Left ventricle myocardium inferior (tissue), 1 donor: ENCODE data around the gene GAK. TPM values are rescaled to one million over a fixed set of nuclear protein-coding genes. Genes with fewer than 3 reads are reported as not detected.

Source experiments
- DNase-seq: peaks from one replicate; pipeline ENCODE4 v3.0.0-alpha.2; 2020
- H3K27ac ChIP-seq: fragments of 200-600 bp; replicated peaks from 2 replicates; pipeline ENCODE4 v1.8.0; 2021
- H3K27me3 ChIP-seq: fragments of 200-600 bp; 2 replicates; pipeline ENCODE4 v1.8.0; 2021; ENCODE audit warnings: low read depth
- H3K36me3 ChIP-seq: fragments of 200-600 bp; 2 replicates; pipeline ENCODE4 v1.8.0; 2021
- H3K4me1 ChIP-seq: fragments of 200-600 bp; 2 replicates; pipeline ENCODE4 v1.8.0; 2021
- H3K4me3 ChIP-seq: fragments of 200-600 bp; 2 replicates; pipeline ENCODE4 v1.8.0; 2021; ENCODE audit warnings: mild to moderate bottlenecking, moderate library complexity
- H3K9me3 ChIP-seq: fragments of 200-600 bp; replicated peaks from 2 replicates; pipeline ENCODE4 v1.8.0; 2021
- CTCF ChIP-seq: fragments of 200-600 bp; IDR thresholded peaks from 2 replicates; pipeline ENCODE4 v1.8.0; 2021; ENCODE audit warnings: antibody characterized with exemption, mild to moderate bottlenecking, borderline replicate concordance
- intact Hi-C: fragments of 100-400 bp; cut with micrococcal nuclease; formaldehyde crosslinking; loops from one replicate; pipeline ENCODE4 v1.11.0; 2022
- total RNA-seq: library from RNA; stranded (reverse); fragmentation: NEBNext Ultra II Directional; extraction: Animal tissue kit (Norgen Biotek cat#: 25700); gene quantifications from one replicate; pipeline ENCODE4 v1.2.1, GENCODE V29; 2021
- donor health status: DM: no; HTN: yes; CAD: no; lungs with severe emphysema.

The GAK gene
- total RNA-seq, 1 donor from 2014 or later: 25.1 TPM

- Histone ChIP-seq H3K36me3 (peaks cover 93% of the 10 kb centered on the region), H3K9me3 (no peaks in the 10 kb centered on the region), H3K4me3 (no peak overlapping the region), H3K27me3 (no peaks in the 10 kb centered on the region), H3K4me1 (peaks cover 9% of the 10 kb centered on the region), H3K27ac (no peak overlapping the region)
- no peak for DNase-seq
- no peak for TF ChIP-seq CTCF
- intact Hi-C loops: no loop called here
These were observed 46.8 kb downstream of the GAK start for GRCh38 chr4:885353-885752.

- Histone ChIP-seq H3K27me3 (no peaks in the 10 kb centered on the region), H3K9me3 (no peaks in the 10 kb centered on the region), H3K4me1 (peaks cover 9% of the 10 kb centered on the region), H3K27ac (no peak overlapping the region), H3K36me3 (peaks cover 91% of the 10 kb centered on the region), H3K4me3 (no peak overlapping the region)
- TF ChIP-seq CTCF: no peak
- DNase-seq: no peak
- intact Hi-C loops: no loop called here
These were observed 47.2 kb downstream of the GAK start for GRCh38 chr4:884896-885295.

GRCh38 chr4:884259-884658 is 47.9 kb downstream of the GAK start:
- intact Hi-C loops: no loop called here
- H3K4me3 ChIP-seq: no peak overlapping the region
- H3K4me1 ChIP-seq: peaks cover 9% of the 10 kb centered on the region
- no peaks in the 10 kb centered on the region for H3K9me3 ChIP-seq
- H3K27me3 ChIP-seq: no peaks in the 10 kb centered on the region
- no peak overlapping the region for H3K27ac ChIP-seq
- peaks cover 89% of the 10 kb centered on the region for H3K36me3 ChIP-seq
- TF ChIP-seq CTCF: no peak
- no peak for DNase-seq

GRCh38 chr4:883377-884095 is 48.6 kb downstream of the GAK start:
- H3K4me1 ChIP-seq: peaks cover 9% of the 10 kb centered on the region
- H3K36me3 ChIP-seq: peaks cover 89% of the 10 kb centered on the region
- H3K9me3 ChIP-seq: no peaks in the 10 kb centered on the region
- DNase-seq: no peak
- intact Hi-C loops: no loop called here
- H3K27me3 ChIP-seq: no peaks in the 10 kb centered on the region
- no peak overlapping the region for H3K4me3 ChIP-seq
- TF ChIP-seq CTCF: no peak
- H3K27ac ChIP-seq: no peak overlapping the region

- Histone ChIP-seq H3K4me3 (no peak overlapping the region), H3K36me3 (peaks cover 88% of the 10 kb centered on the region), H3K4me1 (peaks cover 9% of the 10 kb centered on the region), H3K27me3 (no peaks in the 10 kb centered on the region), H3K27ac (no peak overlapping the region), H3K9me3 (no peaks in the 10 kb centered on the region)
- intact Hi-C loops: no loop called here
- no peak for TF ChIP-seq CTCF
- no peak for DNase-seq
These were observed 49.5 kb downstream of the GAK start for GRCh38 chr4:882646-883045.
